GM12801 (cell line): ENCODE results near the gene RNF113B.

Experiments used
- CTCF ChIP-seq: IDR thresholded peaks from one replicate; pipeline ENCODE4 v1.5.1; 2011; ENCODE audit warnings: control low read depth; ENCODE audit not compliant: insufficient read length; ENCODE audit errors: extremely low read depth

RNF113B gene

DNA sequence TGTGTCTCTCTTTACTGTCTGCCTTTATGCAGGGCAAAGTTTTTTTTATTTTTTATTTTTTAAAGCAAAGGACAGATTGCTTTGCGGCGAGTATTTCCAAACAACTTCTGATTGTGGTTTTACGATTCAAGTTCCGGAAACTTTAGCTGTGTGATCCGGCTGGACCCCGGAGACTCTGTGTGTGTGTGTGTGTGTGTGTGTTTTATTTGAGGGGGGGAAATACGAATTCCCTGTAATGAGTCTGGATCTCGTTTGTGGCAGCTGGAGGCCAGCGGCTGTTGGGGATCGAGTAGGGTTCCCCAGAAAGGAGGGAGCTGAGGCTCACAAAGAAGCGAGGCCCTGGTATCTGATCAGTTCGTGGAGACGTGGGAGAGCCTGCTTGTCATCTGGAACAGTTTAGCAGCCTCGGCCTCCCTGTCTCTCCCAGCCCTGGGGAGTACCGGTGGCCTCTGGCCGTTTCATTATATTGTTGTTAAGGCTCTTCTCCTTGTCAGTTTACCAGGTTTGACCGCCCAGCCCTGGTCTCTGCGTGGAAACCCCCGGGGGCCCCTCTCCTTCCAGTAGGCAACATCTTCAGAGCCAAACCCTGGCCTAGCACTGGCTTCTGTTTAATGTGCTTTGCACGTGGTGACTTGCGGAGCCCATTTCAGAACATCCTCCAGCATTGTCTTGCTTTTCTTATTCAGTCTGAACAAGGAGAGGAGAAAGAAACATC is 32.9 kb downstream of the RNF113B start:
- TF ChIP-seq CTCF, result no peak

GRCh38 chr13:98143601-98144026 is 33.5 kb downstream of the RNF113B start:
- TF ChIP-seq CTCF, result no peak

GRCh38 chr13:98143157-98143553 is 33.9 kb downstream of the RNF113B start:
- TF ChIP-seq CTCF, result no peak

GRCh38 chr13:98142380-98143156 is 34.5 kb downstream of the RNF113B start, which contains the start of gene FARP1:
FARP1 (plus strand) TSS chr13:98143094; CDS start chr13:98213243, 70,149 bp downstream.
- TF ChIP-seq CTCF, result no peak

DNA sequence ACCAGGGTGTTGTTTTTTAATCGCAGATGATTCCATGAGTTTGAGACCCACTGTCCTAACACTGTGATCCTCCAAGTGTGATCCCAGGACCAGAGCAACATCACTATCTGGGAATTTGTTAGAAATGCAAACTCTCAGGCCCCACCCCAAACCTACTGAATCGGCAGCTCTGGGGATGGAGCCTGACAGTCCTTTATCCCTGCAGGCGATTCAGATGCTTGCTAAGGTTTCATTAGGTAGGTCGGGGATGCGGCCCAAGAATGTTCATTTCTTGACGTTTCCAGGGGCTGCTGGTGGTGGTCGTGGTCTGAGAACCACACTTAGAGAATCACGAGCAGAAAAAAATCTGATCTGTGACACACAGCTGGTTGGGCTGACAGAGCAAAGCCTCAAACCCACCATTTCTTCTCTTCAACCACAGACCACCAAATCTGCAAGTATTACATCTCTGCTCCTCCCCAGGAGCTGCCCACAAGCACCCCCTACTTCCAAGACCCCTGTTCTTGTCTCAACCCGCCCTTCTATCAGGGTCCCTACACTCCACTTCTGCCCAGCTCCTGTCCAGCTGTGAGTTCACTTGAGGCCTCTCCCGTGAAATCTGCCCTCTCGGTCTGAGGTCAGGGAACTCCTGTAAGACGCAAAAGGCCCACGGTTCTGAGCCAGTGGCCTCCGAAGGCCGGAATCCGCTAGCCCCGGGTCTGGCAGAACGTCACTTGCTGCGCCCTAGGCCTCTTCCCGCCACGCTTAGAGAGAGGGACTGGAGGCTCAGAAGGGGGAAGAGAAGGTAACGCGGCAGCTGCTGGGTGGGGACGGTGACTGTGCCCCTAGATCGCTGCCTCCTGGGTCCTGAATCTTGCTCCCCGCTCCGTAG is 35.3 kb downstream of the RNF113B start:
- TF ChIP-seq CTCF, result no peak

DNA sequence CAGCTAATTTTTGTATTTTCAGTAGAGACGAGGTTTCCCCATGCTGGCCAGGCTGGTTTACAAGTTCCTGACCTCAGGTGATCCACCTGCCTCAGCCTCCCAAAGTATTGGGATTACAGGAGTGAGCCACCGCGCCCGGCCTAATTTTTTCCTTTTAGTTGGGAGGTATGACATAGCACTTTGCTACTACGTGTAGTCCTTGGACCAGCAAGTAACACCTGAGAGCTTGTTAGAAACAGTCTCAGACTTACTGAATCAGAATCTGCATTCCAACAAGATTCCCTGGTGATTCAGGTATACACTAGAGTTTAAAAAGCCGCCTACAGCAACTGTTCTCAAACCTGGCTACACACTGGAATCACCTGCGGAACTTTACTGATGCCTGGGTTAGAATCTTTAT is 36.0 kb downstream of the RNF113B start:
- TF ChIP-seq CTCF, result no peak

DNA sequence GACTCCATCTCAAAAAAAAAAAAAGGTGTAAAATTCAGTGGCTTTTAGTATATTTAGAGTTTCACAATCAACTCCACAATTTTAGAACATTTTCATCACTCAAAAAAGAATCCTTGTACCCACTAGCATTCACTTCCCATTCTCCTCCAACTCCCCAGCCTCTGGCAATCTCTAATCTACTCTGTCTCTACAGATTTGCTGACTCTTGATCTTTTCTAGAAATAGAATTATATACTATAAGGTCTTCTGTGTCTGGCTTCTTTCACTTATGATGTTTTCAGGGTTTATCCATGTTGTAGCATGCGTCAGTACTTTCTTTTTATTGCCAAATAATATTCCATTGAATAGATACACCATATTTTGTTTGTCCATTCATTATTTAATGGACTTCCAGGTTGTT is 42.2 kb downstream of the RNF113B start:
- TF ChIP-seq CTCF, result no peak
